ENCODE results near the gene TRIO. TPM values are rescaled to one million over a fixed set of nuclear protein-coding genes. Genes with fewer than 3 reads are reported as not detected.

The TRIO gene
- total and polyA plus RNA-seq, 10 of the 15 experiments (the other 5 are each of a cell fraction or from before 2014, with no cell fraction given): 5.1 to 96.4 (median 44.6) TPM

DNA sequence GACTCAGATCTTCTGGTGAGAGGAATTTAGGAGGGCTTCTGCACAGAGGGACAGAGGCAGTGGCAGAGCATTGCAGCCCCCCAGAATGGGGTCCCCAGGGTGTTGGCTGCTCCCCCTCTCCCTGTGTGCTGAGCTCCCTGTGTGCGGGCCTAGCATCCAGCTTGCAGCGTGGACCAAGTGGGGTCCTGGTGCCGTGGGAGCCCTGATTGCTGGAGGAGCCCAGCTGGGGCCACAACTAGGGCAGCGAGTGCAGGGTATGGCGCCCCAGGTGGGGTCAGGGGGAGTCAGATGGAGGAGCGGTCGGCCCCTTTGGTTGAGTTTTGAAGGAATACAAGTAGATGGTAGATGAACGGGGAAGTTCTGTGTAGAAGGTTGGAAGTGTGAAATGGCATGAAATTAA lies 66.7 kb downstream of the TRIO start:
- H3K9ac ChIP-seq (ENCODE audit: control insufficient read depth, insufficient read depth, low read length): peak overlapping the region; percentile 62
- in situ Hi-C loops (cut with MboI): loop anchor here (5.0 kb wide), 1 partner anchor 103 kb away; no protein-coding TSS in a partner anchor
- no peaks in the 10 kb centered on the region; a peak in 1 of 4 replicates for H3K36me3 ChIP-seq (ENCODE audit: control insufficient read depth in 2 of 2, insufficient read depth in 2 of 2, low read length in 1 of 2)
- ChIA-PET RAD21 (ENCODE audit: unreplicated experiment) (interaction anchor here (1.6 to 12.4 kb wide), 12 partner anchors 11 to 101 kb away, joined by 3 to 373 read pairs (median 35); partner anchors contain the start of gene TRIO), SMC1A (ENCODE audit: uncharacterized antibody, unreplicated experiment) (interaction anchor here (0.6 to 14.5 kb wide), 16 partner anchors 13 to 120 kb away, joined by 3 to 225 read pairs (median 18); partner anchors contain the start of gene TRIO), POLR2A (interaction anchor here (1.0 to 12.4 kb wide), 13 partner anchors 11 to 101 kb away, joined by 3 to 347 read pairs (median 8); partner anchors contain the start of gene TRIO), CTCF (interaction anchor here (0.8 to 9.7 kb wide), 15 partner anchors 34 to 100 kb away, joined by 3 to 118 read pairs (median 7); no protein-coding TSS in a partner anchor)
- peak overlapping the region; percentile 94 for H3K27ac ChIP-seq (ENCODE audit: control insufficient read depth, insufficient read depth)
- ATAC-seq (no peak), FAIRE-seq (no peak), DNase-seq (ENCODE audit: low read depth, low spot score) (no peak)
- no peaks in the 10 kb centered on the region for H3K27me3 ChIP-seq (replicated peaks in 1 of 2; ENCODE audit: control insufficient read depth in 2 of 2, insufficient read depth in 2 of 2, low read length in 1 of 2)
- no TSS peak for BruUV-seq (replicated peaks)
- intact Hi-C loops (cut with micrococcal nuclease; ENCODE audit: unreplicated experiment): loop anchor here (1.0 to 5.0 kb wide), 4 partner anchors 36 to 218 kb away; no protein-coding TSS in a partner anchor
- H4K20me1 ChIP-seq (ENCODE audit: control insufficient read depth, insufficient read depth): no peaks in the 10 kb centered on the region
- TF ChIP-seq E2F8 (IDR thresholded peaks at IDR 0.05; ENCODE audit: low read depth, partially characterized antibody) (no peak), BACH1 (IDR thresholded peaks at IDR 0.05; ENCODE audit: borderline replicate concordance) (peak; percentile 13; the same call in 1 of the 2 replicates)
- 0 out of 2 replicates have a peak overlapping the region, but pooled peaks have one; percentile 61 for H3K4me3 ChIP-seq
- H3K9me3 ChIP-seq (replicated peaks; ENCODE audit: control insufficient read depth, insufficient read depth, low read length): no peaks in the 10 kb centered on the region
- H2AFZ ChIP-seq (ENCODE audit: control insufficient read depth, low read depth, low read length): no peak overlapping the region
- peak overlapping the region; percentile 96 for H3K4me2 ChIP-seq (ENCODE audit: control insufficient read depth, insufficient read depth)
- peaks cover 59% of the 10 kb centered on the region for H3K4me1 ChIP-seq (ENCODE audit: control insufficient read depth, insufficient read depth, low read length)
- peaks cover 97% of the 10 kb centered on the region for H3K79me2 ChIP-seq (ENCODE audit: control insufficient read depth, insufficient read depth, low read length)
- 16% methylated on average over 8 of the region's 8 CpGs for WGBS (ENCODE audit: insufficient coverage, insufficient replicate concordance, low lambda C conversion rate, missing lambda C conversion rate)
